Osteoblast (primary cell): Measurements from ENCODE around the gene MED20. TPM values are rescaled to one million over a fixed set of nuclear protein-coding genes. Genes with fewer than 3 reads are reported as not detected.

Source experiments
- DNase-seq: peaks from one replicate; pipeline ENCODE4 v3.0.0; 2011; ENCODE audit warnings: low spot score, mixed read lengths; ENCODE audit not compliant: insufficient read length; ENCODE audit errors: missing footprints
- H2AFZ ChIP-seq: 2 replicates; pipeline ENCODE4 v1.6.0; 2011; ENCODE audit warnings: mild to moderate bottlenecking, low read length
- H3K27ac ChIP-seq: 2 replicates; pipeline ENCODE4 v1.5.1; 2011; ENCODE audit warnings: mild to moderate bottlenecking, low read depth, low read length, moderate library complexity
- H3K27me3 ChIP-seq: 2 replicates; pipeline ENCODE4 v1.6.0; 2012; ENCODE audit warnings: mild to moderate bottlenecking, control low read depth, inconsistent platforms, low read length, moderate library complexity; ENCODE audit not compliant: insufficient read depth
- H3K36me3 ChIP-seq: 2 replicates; pipeline ENCODE4 v1.5.1; 2011; ENCODE audit warnings: mild to moderate bottlenecking, low read length, control low read depth, moderate library complexity; ENCODE audit not compliant: insufficient read depth
- H3K4me1 ChIP-seq: 2 replicates; pipeline ENCODE4 v1.5.1; 2011; ENCODE audit warnings: mild to moderate bottlenecking, low read length, control low read depth, moderate library complexity; ENCODE audit not compliant: insufficient read depth
- H3K4me2 ChIP-seq: 2 replicates; pipeline ENCODE4 v1.6.0; 2011; ENCODE audit warnings: mild to moderate bottlenecking, low read length; ENCODE audit not compliant: insufficient read depth
- H3K4me3 ChIP-seq: fragments of 200-600 bp; sonication (generic); 3 replicates; pipeline ENCODE4 v1.5.1; 2012; ENCODE audit warnings: mild to moderate bottlenecking, low read length, inconsistent platforms; ENCODE audit not compliant: insufficient read depth
- H3K79me2 ChIP-seq: 2 replicates; pipeline ENCODE4 v1.6.0; 2012; ENCODE audit warnings: mild to moderate bottlenecking, low read length, control low read depth, inconsistent platforms; ENCODE audit not compliant: insufficient read depth
- H3K9me3 ChIP-seq: 2 replicates; pipeline ENCODE4 v1.5.1; 2011; ENCODE audit warnings: low read depth, low read length, control low read depth
- H4K20me1 ChIP-seq: 2 replicates; pipeline ENCODE4 v1.6.0; 2012; ENCODE audit warnings: mild to moderate bottlenecking, low read length, control low read depth; ENCODE audit not compliant: insufficient read depth
- CTCF ChIP-seq: IDR thresholded peaks from 2 replicates; pipeline ENCODE4 v1.5.1; 2011; ENCODE audit warnings: mild to moderate bottlenecking, low read depth, low read length, moderate library complexity; ENCODE audit errors: extremely low read depth
- total RNA-seq: library from RNA; depleted of rRNA; stranded (reverse); fragments of >200 nt; gene quantifications from 2 replicates; pipeline ENCODE4 v1.2.3, GENCODE V29; 2012

The MED20 gene
- total RNA-seq, 1 donor = 30.8 TPM

GRCh38 chr6:41877051-41877680 is 43.8 kb downstream of the MED20 start:
- H2AFZ ChIP-seq = no peak overlapping the region
- H3K27ac ChIP-seq = no peak overlapping the region
- H3K79me2 ChIP-seq = no peaks in the 10 kb centered on the region
- H3K9me3 ChIP-seq = no peaks in the 10 kb centered on the region
- H3K36me3 ChIP-seq = no peaks in the 10 kb centered on the region
- H3K27me3 ChIP-seq = no peaks in the 10 kb centered on the region
- no peak for DNase-seq
- TF ChIP-seq CTCF = no peak
- no peak overlapping the region for H3K4me2 ChIP-seq
- no peaks in the 10 kb centered on the region for H4K20me1 ChIP-seq
- H3K4me3 ChIP-seq = no peak overlapping the region
- peaks cover 13% of the 10 kb centered on the region for H3K4me1 ChIP-seq

- no peaks in the 10 kb centered on the region for H4K20me1 ChIP-seq
- H3K36me3 ChIP-seq = no peaks in the 10 kb centered on the region
- TF ChIP-seq CTCF = no peak
- H2AFZ ChIP-seq = no peak overlapping the region
- peaks cover 13% of the 10 kb centered on the region for H3K4me1 ChIP-seq
- H3K79me2 ChIP-seq = no peaks in the 10 kb centered on the region
- no peak overlapping the region for H3K4me3 ChIP-seq
- no peak overlapping the region for H3K4me2 ChIP-seq
- no peak overlapping the region for H3K27ac ChIP-seq
- H3K27me3 ChIP-seq = no peaks in the 10 kb centered on the region
- no peak for DNase-seq
- no peaks in the 10 kb centered on the region for H3K9me3 ChIP-seq
Observed at GRCh38 chr6:41874741-41875140, 46.2 kb downstream of the MED20 start.

DNA sequence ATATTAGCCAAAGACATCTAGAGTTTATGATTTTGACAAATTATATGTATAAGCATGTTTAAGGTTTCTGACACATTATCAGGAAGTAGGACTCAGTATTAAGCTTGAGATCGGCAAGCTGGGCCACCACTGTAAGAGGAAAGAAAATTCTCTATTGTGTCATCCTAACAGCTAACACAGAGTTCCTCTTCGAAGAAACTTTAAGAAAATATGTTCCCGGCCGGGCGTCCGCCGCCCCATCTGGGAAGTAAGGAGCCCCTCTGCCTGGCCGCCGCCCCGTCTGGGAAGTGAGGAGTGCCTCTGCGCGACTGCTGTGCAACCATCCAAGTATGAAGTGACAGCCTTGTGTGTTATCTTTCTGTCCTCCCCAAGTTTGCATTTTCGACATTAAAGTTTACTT is 48.8 kb downstream of the MED20 start:
- Histone ChIP-seq H2AFZ (no peak overlapping the region), H3K4me2 (no peak overlapping the region), H3K9me3 (no peaks in the 10 kb centered on the region), H3K27me3 (no peaks in the 10 kb centered on the region), H3K4me1 (no peaks in the 10 kb centered on the region), H3K27ac (no peak overlapping the region), H3K4me3 (no peak overlapping the region), H4K20me1 (no peaks in the 10 kb centered on the region), H3K36me3 (no peaks in the 10 kb centered on the region), H3K79me2 (no peaks in the 10 kb centered on the region)
- no peak for DNase-seq
- no peak for TF ChIP-seq CTCF

DNA sequence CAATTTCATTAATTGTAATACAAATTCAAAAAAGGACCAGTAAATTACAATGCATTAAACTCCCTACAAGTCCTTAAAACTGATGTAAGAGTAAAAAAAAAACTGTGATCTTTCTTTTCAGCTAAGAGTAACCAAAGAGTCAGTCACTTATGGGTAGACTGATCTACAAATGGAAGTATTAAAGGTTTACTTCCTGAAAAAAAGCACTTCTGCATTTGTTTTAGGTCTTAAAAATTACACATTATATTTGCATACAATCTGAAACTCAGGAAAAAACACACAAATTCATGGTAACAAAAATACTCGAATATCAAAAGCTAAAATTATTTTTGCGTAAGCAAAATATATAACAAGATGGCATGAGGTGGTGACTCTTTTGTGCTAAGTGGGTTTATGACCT is 49.2 kb downstream of the MED20 start:
- H4K20me1 ChIP-seq = no peaks in the 10 kb centered on the region
- no peak overlapping the region for H3K27ac ChIP-seq
- H3K79me2 ChIP-seq = no peaks in the 10 kb centered on the region
- H3K36me3 ChIP-seq = no peaks in the 10 kb centered on the region
- H3K4me3 ChIP-seq = no peak overlapping the region
- DNase-seq = no peak
- no peak overlapping the region for H3K4me2 ChIP-seq
- no peaks in the 10 kb centered on the region for H3K27me3 ChIP-seq
- no peaks in the 10 kb centered on the region for H3K9me3 ChIP-seq
- no peaks in the 10 kb centered on the region for H3K4me1 ChIP-seq
- TF ChIP-seq CTCF = no peak
- H2AFZ ChIP-seq = no peak overlapping the region
